ENCODE results near the gene ICAM4. TPM values are rescaled to one million over a fixed set of nuclear protein-coding genes. Genes with fewer than 3 reads are reported as not detected.

ICAM4 gene
- total and polyA plus RNA-seq, 2 experiments from 2014 or later = 1.1 to 1.3 TPM

DNA sequence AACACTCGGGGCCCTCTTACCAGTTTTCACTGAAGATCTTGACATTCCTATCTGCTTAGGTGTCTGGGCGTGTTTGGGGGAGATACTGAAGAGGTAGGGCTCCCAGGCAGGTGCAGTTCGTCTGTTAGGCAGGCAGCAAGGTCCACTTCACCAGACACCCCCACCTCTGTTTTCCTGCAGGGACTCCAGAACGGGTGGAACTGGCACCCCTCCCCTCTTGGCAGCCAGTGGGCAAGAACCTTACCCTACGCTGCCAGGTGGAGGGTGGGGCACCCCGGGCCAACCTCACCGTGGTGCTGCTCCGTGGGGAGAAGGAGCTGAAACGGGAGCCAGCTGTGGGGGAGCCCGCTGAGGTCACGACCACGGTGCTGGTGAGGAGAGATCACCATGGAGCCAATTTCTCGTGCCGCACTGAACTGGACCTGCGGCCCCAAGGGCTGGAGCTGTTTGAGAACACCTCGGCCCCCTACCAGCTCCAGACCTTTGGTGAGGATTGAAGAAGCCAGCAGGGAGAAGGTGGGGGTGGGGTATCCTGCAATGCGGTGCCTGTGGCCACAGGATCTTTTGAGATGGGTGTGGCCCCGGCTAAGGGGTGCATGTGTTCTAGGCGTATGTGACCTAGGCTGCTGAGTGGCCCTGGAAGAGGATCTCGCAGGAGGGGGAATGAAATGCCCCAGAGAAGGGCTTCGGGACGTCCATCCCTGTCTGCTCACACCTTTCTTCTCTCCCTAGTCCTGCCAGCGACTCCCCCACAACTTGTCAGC, 3.3 kb upstream of the ICAM4 start:
- Histone ChIP-seq H3K4me3 (no peak overlapping the region), H3K9me3 (ENCODE audit: low read depth) (no peaks in the 10 kb centered on the region), H3K9me2 (ENCODE audit: insufficient read depth) (no peaks in the 10 kb centered on the region), H4K20me1 (ENCODE audit: insufficient read depth) (no peaks in the 10 kb centered on the region), H3K27ac (no peak overlapping the region), H3K9ac (no peak overlapping the region), H3K4me1 (ENCODE audit: insufficient read depth) (no peaks in the 10 kb centered on the region), H3F3A (ENCODE audit: insufficient read depth) (peaks cover 13% of the 10 kb centered on the region; the same call in 1 of the 2 replicates), H3K27me3 (replicated peaks; ENCODE audit: insufficient read depth) (no peaks in the 10 kb centered on the region), H3K79me2 (ENCODE audit: insufficient read depth) (no peaks in the 10 kb centered on the region), H2AFZ (no peak overlapping the region), H3K36me3 (ENCODE audit: low read depth) (no peaks in the 10 kb centered on the region; the same call in 1 of the 2 replicates), H3K4me2 (ENCODE audit: unreplicated experiment) (no peak overlapping the region)
- no peak for DNase-seq
- in situ Hi-C loops (cut with MboI) = no loop called here
- no peak for TF ChIP-seq EZH2phosphoT487 (IDR thresholded peaks at IDR 0.05; ENCODE audit: insufficient read depth, low read depth)
- TF ChIP-seq EZH2 (IDR thresholded peaks at IDR 0.05; ENCODE audit: insufficient read depth, poor library complexity, severe bottlenecking) = no peak
- 83 to 85% methylated on average over 22 to 23 of the region's 23 CpGs for WGBS, 2 experiments (ENCODE audit: low coverage in 1 of 2, low lambda C conversion rate in 2 of 2, missing lambda C conversion rate in 2 of 2)

DNA sequence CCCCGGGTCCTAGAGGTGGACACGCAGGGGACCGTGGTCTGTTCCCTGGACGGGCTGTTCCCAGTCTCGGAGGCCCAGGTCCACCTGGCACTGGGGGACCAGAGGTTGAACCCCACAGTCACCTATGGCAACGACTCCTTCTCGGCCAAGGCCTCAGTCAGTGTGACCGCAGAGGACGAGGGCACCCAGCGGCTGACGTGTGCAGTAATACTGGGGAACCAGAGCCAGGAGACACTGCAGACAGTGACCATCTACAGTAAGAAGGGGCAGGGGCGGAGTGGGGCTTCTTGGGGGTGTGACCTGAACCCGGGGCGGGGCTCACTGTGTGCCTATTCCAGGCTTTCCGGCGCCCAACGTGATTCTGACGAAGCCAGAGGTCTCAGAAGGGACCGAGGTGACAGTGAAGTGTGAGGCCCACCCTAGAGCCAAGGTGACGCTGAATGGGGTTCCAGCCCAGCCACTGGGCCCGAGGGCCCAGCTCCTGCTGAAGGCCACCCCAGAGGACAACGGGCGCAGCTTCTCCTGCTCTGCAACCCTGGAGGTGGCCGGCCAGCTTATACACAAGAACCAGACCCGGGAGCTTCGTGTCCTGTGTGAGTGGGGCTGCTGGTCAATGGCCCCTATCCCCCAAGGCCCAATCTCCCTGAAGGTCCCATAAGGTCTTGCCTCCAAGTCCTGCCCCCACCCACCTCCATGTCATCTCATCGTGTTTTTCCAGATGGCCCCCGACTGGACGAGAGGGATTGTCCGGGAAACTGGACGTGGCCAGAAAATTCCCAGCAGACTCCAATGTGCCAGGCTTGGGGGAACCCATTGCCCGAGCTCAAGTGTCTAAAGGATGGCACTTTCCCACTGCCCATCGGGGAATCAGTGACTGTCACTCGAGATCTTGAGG, 2.4 kb upstream of the ICAM4 start:
- H4K20me1 ChIP-seq (ENCODE audit: insufficient read depth) = no peaks in the 10 kb centered on the region
- no peak overlapping the region for H3K4me3 ChIP-seq
- H3K79me2 ChIP-seq (ENCODE audit: insufficient read depth) = no peaks in the 10 kb centered on the region
- no peak for DNase-seq
- no peak overlapping the region for H3K9ac ChIP-seq
- no peaks in the 10 kb centered on the region for H3K27me3 ChIP-seq (replicated peaks; ENCODE audit: insufficient read depth)
- no peak overlapping the region for H3K27ac ChIP-seq
- TF ChIP-seq EZH2phosphoT487 (IDR thresholded peaks at IDR 0.05; ENCODE audit: insufficient read depth, low read depth) = no peak
- no peak for TF ChIP-seq EZH2 (IDR thresholded peaks at IDR 0.05; ENCODE audit: insufficient read depth, poor library complexity, severe bottlenecking)
- 88 to 90% methylated on average over 28 to 31 of the region's 34 CpGs for WGBS, 2 experiments (ENCODE audit: low coverage in 1 of 2, low lambda C conversion rate in 2 of 2, missing lambda C conversion rate in 2 of 2)
- no peaks in the 10 kb centered on the region for H3K9me2 ChIP-seq (ENCODE audit: insufficient read depth)
- H3K9me3 ChIP-seq (ENCODE audit: low read depth) = no peaks in the 10 kb centered on the region
- no peak overlapping the region for H3K4me2 ChIP-seq (ENCODE audit: unreplicated experiment)
- in situ Hi-C loops (cut with MboI) = no loop called here
- no peaks in the 10 kb centered on the region for H3K4me1 ChIP-seq (ENCODE audit: insufficient read depth)
- H3K36me3 ChIP-seq (ENCODE audit: low read depth) = no peaks in the 10 kb centered on the region; the same call in 1 of the 2 replicates
- 0 out of 2 replicates have a peak, but pooled peaks cover 9% of the 10 kb centered on the region for H3F3A ChIP-seq (ENCODE audit: insufficient read depth)
- H2AFZ ChIP-seq = no peak overlapping the region

DNA sequence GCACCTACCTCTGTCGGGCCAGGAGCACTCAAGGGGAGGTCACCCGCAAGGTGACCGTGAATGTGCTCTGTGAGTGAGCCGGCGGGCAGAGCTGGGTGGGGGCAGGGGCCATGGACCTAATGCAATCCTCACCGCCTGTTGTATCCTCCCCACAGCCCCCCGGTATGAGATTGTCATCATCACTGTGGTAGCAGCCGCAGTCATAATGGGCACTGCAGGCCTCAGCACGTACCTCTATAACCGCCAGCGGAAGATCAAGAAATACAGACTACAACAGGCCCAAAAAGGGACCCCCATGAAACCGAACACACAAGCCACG, 1.8 kb upstream of the ICAM4 start:
- Histone ChIP-seq H2AFZ (no peak overlapping the region), H3K4me2 (ENCODE audit: unreplicated experiment) (no peak overlapping the region), H3F3A (ENCODE audit: insufficient read depth) (0 out of 2 replicates have a peak, but pooled peaks cover 9% of the 10 kb centered on the region), H3K9me3 (ENCODE audit: low read depth) (no peaks in the 10 kb centered on the region), H3K4me3 (no peak overlapping the region), H3K9me2 (ENCODE audit: insufficient read depth) (no peaks in the 10 kb centered on the region), H4K20me1 (ENCODE audit: insufficient read depth) (no peaks in the 10 kb centered on the region), H3K27me3 (replicated peaks; ENCODE audit: insufficient read depth) (no peaks in the 10 kb centered on the region), H3K27ac (no peak overlapping the region), H3K79me2 (ENCODE audit: insufficient read depth) (no peaks in the 10 kb centered on the region), H3K4me1 (ENCODE audit: insufficient read depth) (no peaks in the 10 kb centered on the region), H3K9ac (no peak overlapping the region), H3K36me3 (ENCODE audit: low read depth) (no peaks in the 10 kb centered on the region; the same call in 1 of the 2 replicates)
- TF ChIP-seq EZH2 (IDR thresholded peaks at IDR 0.05; ENCODE audit: insufficient read depth, poor library complexity, severe bottlenecking) = no peak
- no peak for TF ChIP-seq EZH2phosphoT487 (IDR thresholded peaks at IDR 0.05; ENCODE audit: insufficient read depth, low read depth)
- in situ Hi-C loops (cut with MboI) = no loop called here
- no peak for DNase-seq
- WGBS, 2 experiments (ENCODE audit: low coverage in 1 of 2, low lambda C conversion rate in 2 of 2, missing lambda C conversion rate in 2 of 2) = 85 to 95% methylated on average over 7 to 13 of the region's 13 CpGs

DNA sequence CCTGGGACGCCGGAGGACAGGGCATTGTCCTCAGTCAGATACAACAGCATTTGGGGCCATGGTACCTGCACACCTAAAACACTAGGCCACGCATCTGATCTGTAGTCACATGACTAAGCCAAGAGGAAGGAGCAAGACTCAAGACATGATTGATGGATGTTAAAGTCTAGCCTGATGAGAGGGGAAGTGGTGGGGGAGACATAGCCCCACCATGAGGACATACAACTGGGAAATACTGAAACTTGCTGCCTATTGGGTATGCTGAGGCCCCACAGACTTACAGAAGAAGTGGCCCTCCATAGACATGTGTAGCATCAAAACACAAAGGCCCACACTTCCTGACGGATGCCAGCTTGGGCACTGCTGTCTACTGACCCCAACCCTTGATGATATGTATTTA, 1.4 kb upstream of the ICAM4 start:
- H3F3A ChIP-seq (ENCODE audit: insufficient read depth) = 0 out of 2 replicates have a peak, but pooled peaks cover 9% of the 10 kb centered on the region
- no peak overlapping the region for H3K4me3 ChIP-seq
- H3K4me2 ChIP-seq (ENCODE audit: unreplicated experiment) = no peak overlapping the region
- TF ChIP-seq EZH2phosphoT487 (IDR thresholded peaks at IDR 0.05; ENCODE audit: insufficient read depth, low read depth) (no peak), EZH2 (IDR thresholded peaks at IDR 0.05; ENCODE audit: insufficient read depth, poor library complexity, severe bottlenecking) (no peak)
- no peaks in the 10 kb centered on the region for H3K9me2 ChIP-seq (ENCODE audit: insufficient read depth)
- H3K36me3 ChIP-seq (ENCODE audit: low read depth) = no peaks in the 10 kb centered on the region; the same call in 1 of the 2 replicates
- no peak overlapping the region for H3K9ac ChIP-seq
- H3K9me3 ChIP-seq (ENCODE audit: low read depth) = no peaks in the 10 kb centered on the region
- no peaks in the 10 kb centered on the region for H3K4me1 ChIP-seq (ENCODE audit: insufficient read depth)
- H2AFZ ChIP-seq = no peak overlapping the region
- no peaks in the 10 kb centered on the region for H3K79me2 ChIP-seq (ENCODE audit: insufficient read depth)
- in situ Hi-C loops (cut with MboI) = no loop called here
- H3K27me3 ChIP-seq (replicated peaks; ENCODE audit: insufficient read depth) = no peaks in the 10 kb centered on the region
- H3K27ac ChIP-seq = no peak overlapping the region
- no peak for DNase-seq
- no peaks in the 10 kb centered on the region for H4K20me1 ChIP-seq (ENCODE audit: insufficient read depth)
- 83% methylated on average over 4 of the region's 4 CpGs for WGBS, 2 experiments (ENCODE audit: low coverage in 1 of 2, low lambda C conversion rate in 2 of 2, missing lambda C conversion rate in 2 of 2)
